H9 (cell line): ENCODE data around the gene SURF1. TPM values are rescaled to one million over a fixed set of nuclear protein-coding genes. Genes with fewer than 3 reads are reported as not detected.

Experiments
- DNase-seq: peaks from one replicate; pipeline ENCODE4 v3.0.0-alpha.2; 2017
- H2AFZ ChIP-seq: one replicate; pipeline ENCODE4 v1.6.1; 2013; ENCODE audit warnings: mild to moderate bottlenecking, low read length, control low read depth, moderate library complexity
- H2AK5ac ChIP-seq: 2 replicates; pipeline ENCODE4 v1.6.1; 2013; ENCODE audit warnings: low read length, control low read depth, mixed read lengths; ENCODE audit not compliant: insufficient read length
- H2BK120ac ChIP-seq: one replicate; pipeline ENCODE4 v1.6.1; 2013; ENCODE audit warnings: low read depth, mild to moderate bottlenecking, low read length, control low read depth, inconsistent platforms; ENCODE audit not compliant: poor library complexity, severe bottlenecking
- H2BK12ac ChIP-seq: 2 replicates; pipeline ENCODE4 v1.6.1; 2013; ENCODE audit warnings: low read length, control low read depth, mixed read lengths, low read depth; ENCODE audit not compliant: insufficient read length
- H2BK15ac ChIP-seq: 2 replicates; pipeline ENCODE4 v1.6.1; 2013; ENCODE audit warnings: low read depth, low read length, control low read depth
- H2BK20ac ChIP-seq: one replicate; pipeline ENCODE4 v1.6.1; 2013; ENCODE audit warnings: low read depth, mild to moderate bottlenecking, low read length, control low read depth, inconsistent platforms; ENCODE audit not compliant: poor library complexity, severe bottlenecking
- H2BK5ac ChIP-seq: 2 replicates; pipeline ENCODE4 v1.6.1; 2013; ENCODE audit warnings: low read length, control low read depth, mixed read lengths; ENCODE audit not compliant: insufficient read length
- H3K14ac ChIP-seq: 2 replicates; pipeline ENCODE4 v1.6.1; 2013; ENCODE audit warnings: low read length, control low read depth; ENCODE audit not compliant: insufficient read depth
- H3K18ac ChIP-seq: 2 replicates; pipeline ENCODE4 v1.6.1; 2013; ENCODE audit warnings: low read depth, mild to moderate bottlenecking, mixed read lengths, low read length, control low read depth; ENCODE audit not compliant: insufficient read length
- H3K23ac ChIP-seq: 2 replicates; pipeline ENCODE4 v1.6.1; 2013; ENCODE audit warnings: low read length, control low read depth, mixed read lengths, low read depth; ENCODE audit not compliant: insufficient read length
- H3K23me2 ChIP-seq: 2 replicates; pipeline ENCODE4 v1.6.1; 2013; ENCODE audit warnings: low read depth, mild to moderate bottlenecking, mixed read lengths, low read length, control low read depth; ENCODE audit not compliant: insufficient read length, poor library complexity, severe bottlenecking
- H3K27ac ChIP-seq: 2 replicates; pipeline ENCODE4 v1.5.1; 2013; ENCODE audit warnings: low read length, control low read depth, mixed read lengths, low read depth; ENCODE audit not compliant: insufficient read length
- H3K27me3 ChIP-seq: 2 replicates; pipeline ENCODE4 v1.6.1; 2013; ENCODE audit warnings: low read length, control low read depth, inconsistent platforms; ENCODE audit not compliant: insufficient read depth
- H3K4ac ChIP-seq: 2 replicates; pipeline ENCODE4 v1.6.1; 2013; ENCODE audit warnings: low read depth, mild to moderate bottlenecking, control low read depth, inconsistent platforms, low read length, moderate library complexity
- H3K4me1 ChIP-seq: 2 replicates; pipeline ENCODE4 v1.6.1; 2013; ENCODE audit warnings: low read length, control low read depth, inconsistent platforms; ENCODE audit not compliant: insufficient read depth
- H3K4me2 ChIP-seq: 2 replicates; pipeline ENCODE4 v1.6.1; 2013; ENCODE audit warnings: low read length, control low read depth, mixed read lengths; ENCODE audit not compliant: insufficient read length, insufficient read depth
- H3K56ac ChIP-seq: 2 replicates; pipeline ENCODE4 v1.6.1; 2013; ENCODE audit warnings: low read depth, mild to moderate bottlenecking, mixed read lengths, low read length, control low read depth; ENCODE audit not compliant: insufficient read length
- H3K79me1 ChIP-seq: 2 replicates; pipeline ENCODE4 v1.6.1; 2013; ENCODE audit warnings: low read depth, mild to moderate bottlenecking, moderate library complexity, low read length, control low read depth, inconsistent platforms; ENCODE audit not compliant: insufficient read depth, poor library complexity, severe bottlenecking
- H3K79me2 ChIP-seq: 2 replicates; pipeline ENCODE4 v1.6.1; 2013; ENCODE audit warnings: low read length, control low read depth, inconsistent platforms; ENCODE audit not compliant: insufficient read depth
- H3K9ac ChIP-seq: 2 replicates; pipeline ENCODE4 v1.6.1; 2013; ENCODE audit warnings: low read length, control low read depth, mixed read lengths; ENCODE audit not compliant: insufficient read length; ENCODE audit errors: extremely low read depth
- H3K9me3 ChIP-seq: one replicate; pipeline ENCODE4 v1.6.1; 2013; ENCODE audit warnings: low read depth, low read length, inconsistent platforms; ENCODE audit not compliant: control insufficient read depth
- H3T11ph ChIP-seq: one replicate; pipeline ENCODE4 v1.6.1; 2013; ENCODE audit warnings: mild to moderate bottlenecking, low read length, control low read depth, inconsistent platforms
- H4K20me1 ChIP-seq: one replicate; pipeline ENCODE4 v1.6.1; 2013; ENCODE audit not compliant: control insufficient read depth, insufficient read length, insufficient read depth
- H4K5ac ChIP-seq: 2 replicates; pipeline ENCODE4 v1.6.1; 2013; ENCODE audit warnings: low read depth, mild to moderate bottlenecking, mixed read lengths, low read length, control low read depth; ENCODE audit not compliant: insufficient read length
- H4K8ac ChIP-seq: replicated peaks from 2 replicates; pipeline ENCODE4 v1.6.1; 2013; ENCODE audit warnings: low read length, control low read depth, mixed read lengths, low read depth; ENCODE audit not compliant: insufficient read length
- H4K91ac ChIP-seq: 2 replicates; pipeline ENCODE4 v1.6.1; 2013; ENCODE audit warnings: low read depth, mild to moderate bottlenecking, moderate library complexity, mixed read lengths, low read length, control low read depth; ENCODE audit not compliant: insufficient read length
- H3K27ac Mint-ChIP-seq, 3 experiments: 2 replicates in 2 of 3; 3 replicates in 1 of 3; pipeline ENCODE4 v1.8.0; 2020 to 2021; ENCODE audit warnings: mixed read lengths in 3 of 3, mild to moderate bottlenecking in 1 of 3, moderate library complexity in 1 of 3
- H3K27me3 Mint-ChIP-seq: 2 replicates; pipeline ENCODE4 v1.8.0; 2021; ENCODE audit warnings: low read depth, mild to moderate bottlenecking, moderate library complexity, mixed read lengths
- H3K36me3 Mint-ChIP-seq, 3 experiments: 2 replicates in 2 of 3; 3 replicates in 1 of 3; pipeline ENCODE4 v1.8.0; 2020 to 2021; ENCODE audit warnings: low read depth in 3 of 3, mixed read lengths in 3 of 3; ENCODE audit not compliant: insufficient read depth in 1 of 3
- H3K4me1 Mint-ChIP-seq, 2 experiments: 2 replicates each; pipeline ENCODE4 v1.8.0; 2020; ENCODE audit warnings: mixed read lengths in 2 of 2
- H3K4me3 Mint-ChIP-seq, 2 experiments: 2 replicates in 1 of 2; 3 replicates in 1 of 2; pipeline ENCODE4 v1.8.0; 2020 to 2021; ENCODE audit warnings: mild to moderate bottlenecking in 2 of 2, mixed read lengths in 2 of 2, moderate library complexity in 1 of 2
- H3K9me3 Mint-ChIP-seq, 2 experiments: 2 replicates in 1 of 2; 3 replicates in 1 of 2; pipeline ENCODE4 v1.8.0; 2020; ENCODE audit warnings: mild to moderate bottlenecking in 2 of 2, mixed read lengths in 2 of 2, moderate library complexity in 1 of 2
- WGBS: extraction: QIAGEN DNeasy Blood & Tissue Kit; methylation state at CpG from one replicate; pipeline ENCODE4 v1.1.7; 2013; ENCODE audit warnings: missing lambda C conversion rate, low lambda C conversion rate, mixed read lengths; ENCODE audit not compliant: insufficient read length; ENCODE audit errors: extremely low coverage; 5-methylcytosine and 5-hydroxymethylcytosine counted together
- total RNA-seq: library from RNA; stranded (reverse); gene quantifications from 2 replicates; pipeline ENCODE4 v1.2.1, GENCODE V29; 2021
- TF ChIP-seq, protein P1 (sequence below): fragments of 200-600 bp; sonication (generic); conservative IDR thresholded peaks from 3 replicates; pipeline ENCODE4 v1.8.0; 2021; ENCODE audit warnings: antibody characterized with exemption, mild to moderate bottlenecking

The SURF1 gene
- total RNA-seq, 1 experiment from 2014 or later = 43.3 TPM

DNA sequence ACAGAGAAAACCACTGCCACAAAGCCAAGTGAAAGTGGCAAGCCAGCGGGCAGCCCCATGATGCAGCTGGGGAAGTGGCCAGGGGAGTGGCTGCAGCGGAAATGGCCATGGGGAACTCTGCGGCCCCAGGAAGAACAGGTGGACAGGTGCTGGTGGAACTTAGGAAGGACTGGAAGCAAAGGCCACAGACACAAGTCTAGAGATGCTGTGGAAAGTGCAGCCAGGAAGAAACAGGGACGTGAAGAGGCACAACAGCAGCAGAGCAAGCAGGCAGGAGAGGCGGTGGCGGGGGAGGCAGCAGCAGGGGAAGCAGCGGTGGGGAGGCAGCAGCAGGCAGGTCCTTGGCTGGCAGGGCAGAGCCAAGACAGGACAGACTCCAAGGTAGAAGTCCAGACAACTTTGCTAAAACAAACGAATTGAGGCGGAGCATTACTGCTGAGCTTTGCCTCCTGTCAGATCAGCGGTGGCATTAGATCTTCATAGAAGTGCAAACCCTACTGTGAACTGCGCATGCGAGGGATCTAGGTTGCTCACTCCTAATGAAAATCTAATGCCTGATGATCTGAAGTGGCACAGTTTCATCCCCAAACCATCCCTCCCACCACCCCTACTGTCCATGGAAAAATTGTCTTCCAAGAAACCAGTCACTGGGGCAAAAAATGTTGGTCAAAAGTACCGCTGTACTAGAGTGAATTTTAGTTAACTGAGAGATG lies 32.1 kb downstream of the SURF1 start:
- peaks cover 11% of the 10 kb centered on the region for H3K9me3 ChIP-seq
- WGBS = no CpG with 5 or more reads among the region's 13 CpGs

More for the DNA sequence above, 32.1 kb downstream of the SURF1 start:
- H4K20me1 ChIP-seq = no peaks in the 10 kb centered on the region
- H3K56ac ChIP-seq = no peak overlapping the region
- H2AFZ ChIP-seq = no peak overlapping the region
- Mint-ChIP-seq H3K27me3 (peaks cover 26% of the 10 kb centered on the region), H3K9me3 (peaks cover 34 to 41% of the 10 kb centered on the region in 2 experiments), H3K27ac (peak overlapping the region in 1 of 3 experiments; percentile 51; a peak in 1 of 7 replicates), H3K4me1 (0 out of 4 replicates have a peak, but pooled peaks cover 0 to 3% of the 10 kb centered on the region in 2 experiments), H3K4me3 (0 out of 5 replicates have a peak overlapping the region, but pooled peaks of 1 of the 2 experiments have one; percentile 2), H3K36me3 (peaks cover 0 to 11% (median 9%) of the 10 kb centered on the region in 3 experiments; a peak in 6 of 7 replicates)
- no peaks in the 10 kb centered on the region for H3K4me1 ChIP-seq
- no peak overlapping the region for H3K18ac ChIP-seq
- no peak overlapping the region for H4K5ac ChIP-seq
- H3K27ac ChIP-seq = no peak overlapping the region
- H3K79me1 ChIP-seq = no peaks in the 10 kb centered on the region
- H2AK5ac ChIP-seq = no peak overlapping the region
- H3K4ac ChIP-seq = no peak overlapping the region
- no peak overlapping the region for H2BK5ac ChIP-seq
- H2BK20ac ChIP-seq = no peak overlapping the region
- no peak overlapping the region for H2BK120ac ChIP-seq
- TF ChIP-seq, protein P1, sequence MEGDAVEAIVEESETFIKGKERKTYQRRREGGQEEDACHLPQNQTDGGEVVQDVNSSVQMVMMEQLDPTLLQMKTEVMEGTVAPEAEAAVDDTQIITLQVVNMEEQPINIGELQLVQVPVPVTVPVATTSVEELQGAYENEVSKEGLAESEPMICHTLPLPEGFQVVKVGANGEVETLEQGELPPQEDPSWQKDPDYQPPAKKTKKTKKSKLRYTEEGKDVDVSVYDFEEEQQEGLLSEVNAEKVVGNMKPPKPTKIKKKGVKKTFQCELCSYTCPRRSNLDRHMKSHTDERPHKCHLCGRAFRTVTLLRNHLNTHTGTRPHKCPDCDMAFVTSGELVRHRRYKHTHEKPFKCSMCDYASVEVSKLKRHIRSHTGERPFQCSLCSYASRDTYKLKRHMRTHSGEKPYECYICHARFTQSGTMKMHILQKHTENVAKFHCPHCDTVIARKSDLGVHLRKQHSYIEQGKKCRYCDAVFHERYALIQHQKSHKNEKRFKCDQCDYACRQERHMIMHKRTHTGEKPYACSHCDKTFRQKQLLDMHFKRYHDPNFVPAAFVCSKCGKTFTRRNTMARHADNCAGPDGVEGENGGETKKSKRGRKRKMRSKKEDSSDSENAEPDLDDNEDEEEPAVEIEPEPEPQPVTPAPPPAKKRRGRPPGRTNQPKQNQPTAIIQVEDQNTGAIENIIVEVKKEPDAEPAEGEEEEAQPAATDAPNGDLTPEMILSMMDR = no peak
- DNase-seq = peak; percentile 21
- no peak overlapping the region for H3K14ac ChIP-seq
- H3K23me2 ChIP-seq = no peaks in the 10 kb centered on the region
- no peak overlapping the region for H3K23ac ChIP-seq
- no peaks in the 10 kb centered on the region for H3K79me2 ChIP-seq
- no peak overlapping the region for H3T11ph ChIP-seq
- H3K4me2 ChIP-seq = no peak overlapping the region
- H4K91ac ChIP-seq = no peak overlapping the region
- H3K9ac ChIP-seq = no peak overlapping the region
- H2BK15ac ChIP-seq = no peak overlapping the region
- H3K27me3 ChIP-seq = no peaks in the 10 kb centered on the region
- no peak overlapping the region for H2BK12ac ChIP-seq
- H4K8ac ChIP-seq = no peak overlapping the region
